Chondrocyte (in vitro differentiated cells): ENCODE data around the gene SEPTIN7. TPM values are rescaled to one million over a fixed set of nuclear protein-coding genes. Genes with fewer than 3 reads are reported as not detected.
A peak's percentile ranks its signal among the peaks of the same experiment; 100 is the strongest.

Experiments
- DNase-seq: peaks from one replicate; pipeline ENCODE4 v3.0.0; 2021; ENCODE audit warnings: mixed read lengths, low spot score
- H3K27ac Mint-ChIP-seq: one replicate; pipeline ENCODE4 v1.8.0; 2021; ENCODE audit warnings: mild to moderate bottlenecking, moderate library complexity, mixed read lengths; ENCODE audit not compliant: unreplicated experiment
- H3K27me3 Mint-ChIP-seq: 2 replicates; pipeline ENCODE4 v1.8.0; 2021; ENCODE audit warnings: low read depth, mixed read lengths
- H3K36me3 Mint-ChIP-seq: 2 replicates; pipeline ENCODE4 v1.8.0; 2021; ENCODE audit warnings: low read depth, mixed read lengths
- H3K4me1 Mint-ChIP-seq: 2 replicates; pipeline ENCODE4 v1.8.0; 2021; ENCODE audit warnings: low read depth, mild to moderate bottlenecking, mixed read lengths
- H3K4me3 Mint-ChIP-seq: one replicate; pipeline ENCODE4 v1.8.0; 2021; ENCODE audit warnings: mild to moderate bottlenecking, moderate library complexity, mixed read lengths; ENCODE audit not compliant: unreplicated experiment
- H3K9me3 Mint-ChIP-seq: 2 replicates; pipeline ENCODE4 v1.8.0; 2021; ENCODE audit warnings: low read depth, mixed read lengths
- total RNA-seq: library from RNA; stranded (reverse); gene quantifications from 3 replicates; pipeline ENCODE4 v1.2.1, GENCODE V29; 2021
- TF ChIP-seq, protein P1 (sequence below): fragments of 200-600 bp; sonication (generic); IDR thresholded peaks from 2 replicates; pipeline ENCODE4 v1.5.0; 2021; ENCODE audit warnings: antibody characterized with exemption, mild to moderate bottlenecking, moderate library complexity

The SEPTIN7 gene
- total RNA-seq, 1 donor from 2014 or later = 380 TPM

DNA sequence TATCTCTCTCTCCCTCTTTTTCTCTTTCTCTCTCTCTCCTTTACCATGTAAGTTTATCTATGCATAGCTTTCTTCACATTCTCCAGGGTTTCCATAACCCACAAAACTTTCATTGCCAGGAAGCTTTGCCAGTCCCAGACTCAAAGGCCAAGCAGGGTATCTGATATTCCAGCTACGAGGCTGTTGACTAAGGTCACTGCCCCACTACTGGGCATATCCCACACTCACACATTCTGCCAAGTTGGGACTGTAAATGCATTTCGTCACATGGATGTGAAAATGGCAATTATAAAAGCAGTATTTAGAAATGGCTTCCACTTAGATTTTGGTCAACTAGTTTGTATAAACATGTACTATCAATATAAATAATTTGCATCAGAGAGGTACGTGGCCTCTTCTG lies 43.3 kb upstream of the SEPTIN7 start:
- Mint-ChIP-seq H3K27ac (no peak overlapping the region), H3K36me3 (no peaks in the 10 kb centered on the region), H3K4me3 (no peak overlapping the region), H3K9me3 (no peaks in the 10 kb centered on the region), H3K27me3 (no peaks in the 10 kb centered on the region), H3K4me1 (peaks cover 53% of the 10 kb centered on the region)
- TF ChIP-seq, protein P1, sequence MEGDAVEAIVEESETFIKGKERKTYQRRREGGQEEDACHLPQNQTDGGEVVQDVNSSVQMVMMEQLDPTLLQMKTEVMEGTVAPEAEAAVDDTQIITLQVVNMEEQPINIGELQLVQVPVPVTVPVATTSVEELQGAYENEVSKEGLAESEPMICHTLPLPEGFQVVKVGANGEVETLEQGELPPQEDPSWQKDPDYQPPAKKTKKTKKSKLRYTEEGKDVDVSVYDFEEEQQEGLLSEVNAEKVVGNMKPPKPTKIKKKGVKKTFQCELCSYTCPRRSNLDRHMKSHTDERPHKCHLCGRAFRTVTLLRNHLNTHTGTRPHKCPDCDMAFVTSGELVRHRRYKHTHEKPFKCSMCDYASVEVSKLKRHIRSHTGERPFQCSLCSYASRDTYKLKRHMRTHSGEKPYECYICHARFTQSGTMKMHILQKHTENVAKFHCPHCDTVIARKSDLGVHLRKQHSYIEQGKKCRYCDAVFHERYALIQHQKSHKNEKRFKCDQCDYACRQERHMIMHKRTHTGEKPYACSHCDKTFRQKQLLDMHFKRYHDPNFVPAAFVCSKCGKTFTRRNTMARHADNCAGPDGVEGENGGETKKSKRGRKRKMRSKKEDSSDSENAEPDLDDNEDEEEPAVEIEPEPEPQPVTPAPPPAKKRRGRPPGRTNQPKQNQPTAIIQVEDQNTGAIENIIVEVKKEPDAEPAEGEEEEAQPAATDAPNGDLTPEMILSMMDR = no peak
- no peak for DNase-seq

DNA sequence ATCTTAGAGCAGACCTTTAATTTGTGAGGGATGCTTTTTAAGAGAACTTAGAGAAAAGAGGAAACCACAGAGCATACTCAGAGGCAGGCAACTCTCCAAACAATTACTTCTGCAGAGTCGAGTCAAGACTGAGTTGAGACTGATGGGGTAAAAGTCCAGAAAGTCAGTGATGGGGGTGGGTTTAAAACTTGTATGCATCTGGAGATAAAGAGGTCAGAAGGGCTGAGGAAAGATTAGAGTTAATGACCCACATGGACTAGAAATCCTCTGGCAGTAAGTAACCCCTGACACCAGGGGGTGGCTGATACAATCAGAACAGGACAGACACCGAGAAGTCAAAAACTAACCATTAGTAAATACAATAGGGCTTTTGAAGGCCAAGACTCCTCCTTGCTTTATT lies 42.4 kb upstream of the SEPTIN7 start:
- Mint-ChIP-seq H3K27ac (no peak overlapping the region), H3K27me3 (no peaks in the 10 kb centered on the region), H3K4me1 (peaks cover 56% of the 10 kb centered on the region), H3K9me3 (no peaks in the 10 kb centered on the region), H3K4me3 (no peak overlapping the region), H3K36me3 (no peaks in the 10 kb centered on the region)
- TF ChIP-seq, protein P1 = no peak
- no peak for DNase-seq

DNA sequence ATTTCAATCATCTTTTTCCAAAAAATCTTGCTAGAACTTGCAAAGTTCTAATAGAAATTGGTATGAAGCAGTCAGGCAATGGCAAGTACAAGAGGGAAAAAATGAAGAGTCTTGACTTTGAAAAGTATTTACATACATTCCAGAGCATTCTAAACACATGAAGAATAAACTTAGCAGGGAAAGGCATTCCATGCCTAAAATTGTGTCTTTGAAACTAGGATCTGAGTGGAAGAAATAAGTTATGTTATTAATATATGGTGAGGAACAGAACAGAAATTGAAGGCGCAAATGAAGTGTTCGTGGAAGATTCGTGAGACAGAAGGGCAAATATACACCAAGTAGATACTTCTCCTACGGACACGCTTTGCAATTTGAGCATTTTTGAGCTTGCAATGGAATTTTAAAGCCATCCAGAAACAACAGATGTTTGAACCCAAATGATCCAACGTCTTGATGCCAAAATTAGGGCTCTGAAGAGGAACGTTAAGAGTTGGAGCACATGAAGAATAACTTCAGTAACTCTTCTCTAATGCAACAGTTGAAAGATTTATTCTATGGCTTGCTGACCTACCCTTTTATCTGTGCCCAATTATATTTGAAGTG lies 40.6 kb upstream of the SEPTIN7 start:
- no peak for DNase-seq
- Mint-ChIP-seq H3K4me1 (peaks cover 56% of the 10 kb centered on the region), H3K4me3 (no peak overlapping the region)

DNA sequence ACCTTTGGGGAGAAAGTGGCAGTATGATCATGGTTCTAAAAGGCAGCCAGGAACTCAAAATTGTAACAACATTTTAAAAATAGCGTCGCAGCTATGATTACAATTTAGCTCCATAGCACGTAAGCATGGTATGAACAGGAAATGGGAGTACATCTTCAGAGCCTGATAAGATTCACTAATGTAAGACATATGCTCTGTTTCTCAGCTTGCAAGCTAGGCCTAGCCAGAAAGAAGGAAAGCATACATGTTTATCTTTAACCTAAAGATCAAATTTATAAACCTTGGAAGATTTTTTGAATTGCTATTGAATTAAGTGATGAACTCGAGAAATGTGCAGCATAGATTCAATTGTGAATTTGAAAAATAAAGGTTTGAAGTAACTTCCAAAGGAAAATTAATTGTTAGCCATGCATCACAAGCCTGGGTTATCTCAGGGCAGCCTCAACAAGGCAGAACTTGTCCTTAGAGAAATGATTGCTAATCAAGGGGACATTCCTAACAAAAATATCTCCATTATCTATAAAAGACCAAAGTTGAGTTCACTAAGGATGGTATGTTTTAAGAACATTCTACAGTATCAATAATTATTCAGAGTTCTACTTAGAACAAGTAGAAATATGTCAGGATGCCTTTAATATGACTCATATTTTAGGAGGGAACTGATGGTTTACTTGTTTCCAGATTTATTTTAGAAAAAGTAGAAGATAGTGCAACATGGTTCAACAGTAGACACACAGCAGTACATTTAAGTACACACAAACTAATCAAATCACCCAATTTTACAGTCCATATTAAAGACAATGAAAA lies 38.8 kb upstream of the SEPTIN7 start:
- H3K4me1 Mint-ChIP-seq = peaks cover 54% of the 10 kb centered on the region
- TF ChIP-seq, protein P1 = no peak
- peaks cover 2% of the 10 kb centered on the region for H3K36me3 Mint-ChIP-seq
- H3K9me3 Mint-ChIP-seq = no peaks in the 10 kb centered on the region
- H3K27me3 Mint-ChIP-seq = no peaks in the 10 kb centered on the region
- no peak overlapping the region for H3K4me3 Mint-ChIP-seq
- H3K27ac Mint-ChIP-seq = peak overlapping the region; percentile 57
- no peak for DNase-seq

More for the DNA sequence above, 40.6 kb upstream of the SEPTIN7 start:
- H3K36me3 Mint-ChIP-seq = no peaks in the 10 kb centered on the region
- H3K9me3 Mint-ChIP-seq = no peaks in the 10 kb centered on the region
- peak overlapping the region; percentile 76 for H3K27ac Mint-ChIP-seq
- no peaks in the 10 kb centered on the region for H3K27me3 Mint-ChIP-seq
- TF ChIP-seq, protein P1 = no peak

DNA sequence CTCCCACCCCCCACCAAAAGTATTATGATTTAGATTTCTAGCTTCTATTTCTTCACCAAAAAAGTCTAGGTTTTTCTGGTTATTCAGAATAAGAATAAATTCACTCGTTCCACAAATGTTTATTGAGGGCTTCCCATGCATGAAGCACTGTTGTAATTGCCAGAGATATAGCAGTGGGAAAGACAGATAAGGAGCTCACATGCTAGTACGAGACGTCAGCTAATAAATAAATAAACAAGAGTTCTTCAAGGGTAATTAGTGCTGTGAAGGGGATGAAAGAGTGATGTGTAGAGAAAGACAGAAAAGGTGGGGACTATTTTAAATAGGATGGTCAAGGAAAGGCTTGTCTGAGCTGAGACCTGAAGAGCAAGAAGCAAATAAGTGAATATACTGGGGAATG lies 38.1 kb upstream of the SEPTIN7 start:
- H3K9me3 Mint-ChIP-seq = no peaks in the 10 kb centered on the region
- H3K36me3 Mint-ChIP-seq = peaks cover 2% of the 10 kb centered on the region
- peaks cover 48% of the 10 kb centered on the region for H3K4me1 Mint-ChIP-seq
- DNase-seq = no peak
- no peak overlapping the region for H3K4me3 Mint-ChIP-seq
- H3K27ac Mint-ChIP-seq = peak overlapping the region; percentile 50
- no peaks in the 10 kb centered on the region for H3K27me3 Mint-ChIP-seq
- TF ChIP-seq, protein P1 = no peak
